ENCODE measurements around the gene SRP19.

- no peak for TF ChIP-seq POLR2AphosphoS5 (IDR thresholded peaks at IDR 0.05; ENCODE audit: borderline replicate concordance, low read depth, low read length)
- TF ChIP-seq EZH2 (IDR thresholded peaks at IDR 0.05), result no peak
Observed at GRCh38 chr5:112857866-112858265, 3.2 kb upstream of the SRP19 start.

All from SK-N-MC (cell line).